ENCODE results near the gene CDC6. TPM values are rescaled to one million over a fixed set of nuclear protein-coding genes. Genes with fewer than 3 reads are reported as not detected.
A peak's percentile ranks its signal among the peaks of the same experiment; 100 is the strongest.

CDC6 gene
- total RNA-seq, 1 donor from 2014 or later = 49.2 TPM

- TF ChIP-seq CTCF (conservative IDR thresholded peaks at IDR 0.05; ENCODE audit: low read depth, low read length) = no peak
- no peak overlapping the region for H3K4me3 ChIP-seq (ENCODE audit: low read depth, low read length)
- no peak for DNase-seq (ENCODE audit: low read depth)
These were observed 23.9 kb downstream of the CDC6 start for GRCh38 chr17:40311575-40311974.

- no peak overlapping the region for H3K4me3 ChIP-seq (ENCODE audit: low read depth, low read length)
- DNase-seq (ENCODE audit: low read depth) = no peak
- no peak for TF ChIP-seq CTCF (conservative IDR thresholded peaks at IDR 0.05; ENCODE audit: low read depth, low read length)
These were observed 24.6 kb downstream of the CDC6 start for GRCh38 chr17:40312131-40312731.

- H3K4me3 ChIP-seq (ENCODE audit: low read depth, low read length) = no peak overlapping the region
- TF ChIP-seq CTCF (conservative IDR thresholded peaks at IDR 0.05; ENCODE audit: low read depth, low read length) = no peak
- DNase-seq (ENCODE audit: low read depth) = no peak
These were observed 25.4 kb downstream of the CDC6 start for GRCh38 chr17:40312893-40313667.

- H3K4me3 ChIP-seq (ENCODE audit: low read depth, low read length) = no peak overlapping the region
- no peak for DNase-seq (ENCODE audit: low read depth)
- no peak for TF ChIP-seq CTCF (conservative IDR thresholded peaks at IDR 0.05; ENCODE audit: low read depth, low read length)
These were observed 26.2 kb downstream of the CDC6 start for GRCh38 chr17:40313668-40314583.

- no peak overlapping the region for H3K4me3 ChIP-seq (ENCODE audit: low read depth, low read length)
- no peak for TF ChIP-seq CTCF (conservative IDR thresholded peaks at IDR 0.05; ENCODE audit: low read depth, low read length)
- peak; percentile 82 for DNase-seq (ENCODE audit: low read depth)
These were observed 26.9 kb downstream of the CDC6 start for GRCh38 chr17:40314584-40314956.

GRCh38 chr17:40315206-40315605 lies 27.5 kb downstream of the CDC6 start:
- TF ChIP-seq CTCF (conservative IDR thresholded peaks at IDR 0.05; ENCODE audit: low read depth, low read length) = no peak
- no peak overlapping the region for H3K4me3 ChIP-seq (ENCODE audit: low read depth, low read length)
- DNase-seq (ENCODE audit: low read depth) = no peak

Measured in epithelial cell of proximal tubule (primary cell).